Upper lobe of left lung (tissue), 6 donors: Measurements from ENCODE around the gene RCBTB2. TPM values are rescaled to one million over a fixed set of nuclear protein-coding genes. Genes with fewer than 3 reads are reported as not detected.

Experiments used
- ATAC-seq, 2 donors: fragments of 200-7000 bp; cut with Tn5 transposase; one replicate each; pipeline ENCODE4 v1.9.1; 2022; ENCODE audit warnings: mild to moderate bottlenecking in 2 of 2, moderate library complexity in 2 of 2; ENCODE audit not compliant: low FRiP score in 2 of 2
- DNase-seq, 2 donors: peaks; one replicate each; pipeline ENCODE4 v3.0.0-alpha.2; 2019 to 2020
- H3K27ac ChIP-seq, 4 donors: fragments of 200-600 bp; sonication (generic); one replicate each; pipeline ENCODE4 v1.5.1; 2016 to 2019
- H3K27me3 ChIP-seq, 4 donors: fragments of 200-600 bp; sonication (generic); one replicate each; pipeline ENCODE4 v1.5.1; 2017 to 2019
- H3K36me3 ChIP-seq, 4 donors: fragments of 200-600 bp; sonication (generic); one replicate each; pipeline ENCODE4 v1.5.1; 2016 to 2019
- H3K4me1 ChIP-seq, 4 donors: fragments of 200-600 bp; sonication (generic); one replicate each; pipeline ENCODE4 v1.5.1; 2018 to 2019
- H3K4me3 ChIP-seq, 4 donors: fragments of 200-600 bp; sonication (generic); one replicate each; pipeline ENCODE4 v1.5.1; 2017 to 2019; ENCODE audit warnings: mild to moderate bottlenecking in 2 of 4, moderate library complexity in 1 of 4
- H3K9me3 ChIP-seq, 4 donors: fragments of 200-600 bp; sonication (generic); one replicate each; pipeline ENCODE4 v1.5.1; 2018 to 2019
- EP300 ChIP-seq, 4 donors: sonication (generic); formaldehyde crosslinking; IDR thresholded peaks; one replicate each; pipeline ENCODE4 v1.5.1; 2017; ENCODE audit warnings: antibody characterized with exemption in 4 of 4, control low read depth in 2 of 4
- POLR2A ChIP-seq, 4 donors: fragments of 450-650 bp; IDR thresholded peaks; one replicate each; pipeline ENCODE4 v1.5.1; 2016 to 2017; ENCODE audit warnings: antibody characterized with exemption in 4 of 4, mild to moderate bottlenecking in 2 of 4
- POLR2AphosphoS5 ChIP-seq, 2 donors: sonication (generic); formaldehyde crosslinking; IDR thresholded peaks; one replicate each; pipeline ENCODE4 v1.5.1; 2017; ENCODE audit warnings: antibody characterized with exemption in 2 of 2
- WGBS, 2 donors: methylation state at CpG; one replicate each; pipeline ENCODE4 v1.1.5; 2017 to 2018; 5-methylcytosine and 5-hydroxymethylcytosine counted together
- total RNA-seq, 6 donors: library from RNA; depleted of rRNA in 4 of 6; stranded (reverse); fragments of >200 nt in 4 of 6; gene quantifications; one replicate each; pipeline versions ENCODE4 v1.1.0 to v1.2.1, GENCODE V29; 2016 to 2021
- TF ChIP-seq, protein P1 (sequence below), 6 experiments: fragments of 450-650 bp in 4 of 6; fragments of 200-600 bp in 2 of 6; sonication (generic) in 2 of 6; IDR thresholded peaks; one replicate each; pipeline ENCODE4 v1.5.1; 2016 to 2019; ENCODE audit warnings: antibody characterized with exemption in 6 of 6
- donor health status: DM: no; HTN: no; CAD: no; lungs with moderate emphysema.
- donor health status: DM: no; HTN: yes; CAD: no; lungs with severe emphysema.

RCBTB2 gene
- total RNA-seq, 6 donors from 2014 or later, result 5.5 to 17.0 (median 9.9) TPM

DNA sequence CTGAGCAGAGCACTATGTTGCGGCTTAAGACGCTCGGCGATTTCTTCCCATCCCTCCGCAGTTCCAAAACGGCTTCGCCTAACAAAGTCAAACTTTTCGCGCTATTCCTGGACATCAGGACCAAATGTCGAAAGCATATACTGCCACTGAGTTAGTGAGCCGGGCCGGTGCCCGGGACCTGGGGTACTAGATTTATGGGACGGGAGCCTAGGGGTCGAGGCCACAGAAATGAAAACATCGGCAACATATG is 699 bp downstream of the RCBTB2 start:
- Histone ChIP-seq H3K4me3 (peak overlapping the region; percentile 56 to 87 (median 63)), H3K27ac (peak overlapping the region; percentile 95 to 100 (median 98)), H3K27me3 (no peaks in the 10 kb centered on the region), H3K4me1 (peaks cover 12 to 20% (median 16%) of the 10 kb centered on the region in 4 donors), H3K9me3 (no peaks in the 10 kb centered on the region), H3K36me3 (no peaks in the 10 kb centered on the region)
- DNase-seq (no peak), ATAC-seq (peak; percentile 30 to 55)
- 4 to 11% methylated on average over 16 of the region's 16 CpGs for WGBS, 2 donors
- TF ChIP-seq POLR2A (IDR thresholded peaks at IDR 0.05), result no peak
- no peak for TF ChIP-seq EP300 (IDR thresholded peaks at IDR 0.05)
- TF ChIP-seq, protein P1, sequence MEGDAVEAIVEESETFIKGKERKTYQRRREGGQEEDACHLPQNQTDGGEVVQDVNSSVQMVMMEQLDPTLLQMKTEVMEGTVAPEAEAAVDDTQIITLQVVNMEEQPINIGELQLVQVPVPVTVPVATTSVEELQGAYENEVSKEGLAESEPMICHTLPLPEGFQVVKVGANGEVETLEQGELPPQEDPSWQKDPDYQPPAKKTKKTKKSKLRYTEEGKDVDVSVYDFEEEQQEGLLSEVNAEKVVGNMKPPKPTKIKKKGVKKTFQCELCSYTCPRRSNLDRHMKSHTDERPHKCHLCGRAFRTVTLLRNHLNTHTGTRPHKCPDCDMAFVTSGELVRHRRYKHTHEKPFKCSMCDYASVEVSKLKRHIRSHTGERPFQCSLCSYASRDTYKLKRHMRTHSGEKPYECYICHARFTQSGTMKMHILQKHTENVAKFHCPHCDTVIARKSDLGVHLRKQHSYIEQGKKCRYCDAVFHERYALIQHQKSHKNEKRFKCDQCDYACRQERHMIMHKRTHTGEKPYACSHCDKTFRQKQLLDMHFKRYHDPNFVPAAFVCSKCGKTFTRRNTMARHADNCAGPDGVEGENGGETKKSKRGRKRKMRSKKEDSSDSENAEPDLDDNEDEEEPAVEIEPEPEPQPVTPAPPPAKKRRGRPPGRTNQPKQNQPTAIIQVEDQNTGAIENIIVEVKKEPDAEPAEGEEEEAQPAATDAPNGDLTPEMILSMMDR (IDR thresholded peaks at IDR 0.05), result no peak
- TF ChIP-seq POLR2AphosphoS5 (IDR thresholded peaks at IDR 0.05), result no peak

DNA sequence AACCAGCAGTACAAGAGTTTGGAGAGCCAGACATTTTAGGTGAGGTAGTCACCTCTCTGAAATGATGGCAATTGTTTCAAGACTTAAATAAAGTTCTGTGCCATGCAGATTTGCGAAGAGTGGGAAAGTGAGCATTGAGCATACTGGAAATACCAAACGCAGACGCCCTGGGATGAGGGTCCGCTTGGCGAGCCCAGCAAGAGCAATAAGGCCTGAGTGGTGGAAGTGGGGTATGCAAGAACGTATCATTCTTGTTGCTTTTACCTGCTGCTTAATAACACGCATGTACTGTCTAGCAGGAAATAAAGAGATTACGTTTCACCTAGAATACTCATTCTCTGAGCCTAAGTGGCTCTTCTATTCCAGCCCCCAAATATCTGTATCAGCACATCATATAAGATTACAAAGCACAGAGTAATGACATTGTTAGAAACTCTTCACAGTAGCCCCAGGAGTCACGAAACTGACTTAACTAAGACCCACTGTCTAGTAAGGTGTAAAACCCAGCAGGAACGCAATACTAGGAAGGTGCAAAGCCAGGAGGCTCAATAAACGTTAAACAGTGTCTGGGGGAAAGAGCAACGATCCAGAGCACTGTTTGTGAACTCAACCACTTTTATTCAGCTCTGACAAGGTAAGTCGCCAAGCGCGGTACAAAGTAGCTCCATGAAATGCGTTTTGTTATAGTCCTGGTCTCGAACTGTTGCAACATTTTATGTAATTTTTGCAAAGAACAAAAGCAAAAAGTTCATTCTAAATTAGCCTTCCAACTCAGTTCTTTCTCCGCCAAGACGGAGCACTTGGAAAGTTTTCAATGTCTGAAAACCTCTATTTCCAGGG is 1.2 kb downstream of the RCBTB2 start:
- DNase-seq (no peak), ATAC-seq (no peak)
- WGBS, 2 donors, result 45 to 53% methylated on average over 19 of the region's 19 CpGs
- Histone ChIP-seq H3K36me3 (no peaks in the 10 kb centered on the region), H3K27ac (peak overlapping the region; percentile 95 to 100 (median 98)), H3K27me3 (no peaks in the 10 kb centered on the region), H3K4me3 (peak overlapping the region; percentile 56 to 87 (median 63)), H3K4me1 (peaks cover 12 to 20% (median 16%) of the 10 kb centered on the region in 4 donors), H3K9me3 (no peaks in the 10 kb centered on the region)
- no peak for TF ChIP-seq POLR2A (IDR thresholded peaks at IDR 0.05)
- TF ChIP-seq, protein P1 (IDR thresholded peaks at IDR 0.05), result no peak
- TF ChIP-seq EP300 (IDR thresholded peaks at IDR 0.05), result no peak
- no peak for TF ChIP-seq POLR2AphosphoS5 (IDR thresholded peaks at IDR 0.05)

DNA sequence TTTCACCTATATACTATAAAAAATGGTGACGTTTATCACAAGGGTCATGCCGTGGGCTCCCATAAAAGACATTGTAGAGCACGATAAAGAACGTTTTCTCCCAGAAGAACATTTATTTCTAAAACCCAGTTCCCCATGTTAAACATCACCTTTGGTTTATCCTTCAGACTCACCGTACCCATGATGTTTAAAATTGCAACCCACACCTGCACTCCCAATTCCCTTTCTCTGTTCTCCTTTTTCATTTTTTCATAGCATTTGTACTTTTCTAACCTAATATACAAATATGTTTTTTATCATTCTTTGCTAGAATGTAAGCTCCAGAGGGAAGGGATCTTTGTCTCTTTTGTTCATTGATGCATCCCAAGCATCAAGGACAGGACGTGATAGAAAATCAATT is 2.0 kb downstream of the RCBTB2 start:
- 91 to 95% methylated on average over 6 of the region's 6 CpGs for WGBS, 2 donors
- peak overlapping the region in 1 of 4 donors; percentile 98 for H3K27ac ChIP-seq

DNA sequence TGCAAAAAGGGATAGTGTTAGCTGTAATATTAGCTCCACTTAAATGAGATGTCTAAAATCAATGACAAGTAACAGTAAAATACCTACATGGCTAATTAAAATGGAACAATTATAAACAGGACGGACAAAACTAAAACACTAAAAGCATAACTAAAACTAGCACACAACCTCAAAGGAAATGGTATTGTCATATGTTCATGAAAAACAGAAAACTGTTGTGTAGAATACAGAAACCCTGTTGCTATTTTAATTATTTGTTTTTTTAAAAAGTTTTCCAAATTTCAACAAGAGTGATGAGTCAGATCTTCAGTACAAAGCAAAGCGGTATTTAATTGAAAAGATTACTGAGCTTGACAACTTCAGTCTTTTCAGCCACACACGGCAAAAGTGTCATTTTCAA is 4.2 kb downstream of the RCBTB2 start:
- no peak overlapping the region for H3K27ac ChIP-seq
- no peak overlapping the region for H3K4me3 ChIP-seq

More for the DNA sequence above, 2.0 kb downstream of the RCBTB2 start:
- H3K9me3 ChIP-seq, result no peaks in the 10 kb centered on the region
- peaks cover 12 to 20% (median 16%) of the 10 kb centered on the region in 4 donors for H3K4me1 ChIP-seq
- no peaks in the 10 kb centered on the region for H3K27me3 ChIP-seq
- H3K36me3 ChIP-seq, result no peaks in the 10 kb centered on the region
- DNase-seq (no peak), ATAC-seq (no peak)
- no peak overlapping the region for H3K4me3 ChIP-seq
- TF ChIP-seq POLR2A (IDR thresholded peaks at IDR 0.05) (no peak), EP300 (IDR thresholded peaks at IDR 0.05) (no peak), POLR2AphosphoS5 (IDR thresholded peaks at IDR 0.05) (no peak)
- TF ChIP-seq, protein P1 (IDR thresholded peaks at IDR 0.05), result no peak

More for the DNA sequence above, 4.2 kb downstream of the RCBTB2 start:
- TF ChIP-seq EP300 (IDR thresholded peaks at IDR 0.05) (no peak), POLR2AphosphoS5 (IDR thresholded peaks at IDR 0.05) (no peak), POLR2A (IDR thresholded peaks at IDR 0.05) (no peak)
- TF ChIP-seq, protein P1 (IDR thresholded peaks at IDR 0.05), result no peak
- H3K4me1 ChIP-seq, result peaks cover 12 to 20% (median 15%) of the 10 kb centered on the region in 4 donors
- H3K36me3 ChIP-seq, result no peaks in the 10 kb centered on the region
- no peak for ATAC-seq
- no peak for DNase-seq
- no peaks in the 10 kb centered on the region for H3K9me3 ChIP-seq
- WGBS, 2 donors, result 77 to 80% methylated on average over 3 of the region's 3 CpGs
- no peaks in the 10 kb centered on the region for H3K27me3 ChIP-seq
